GM21786 (cell line): ENCODE data around the gene DNAJC11.

ENCODE experiments used
- ATAC-seq: cut with Tn5 transposase; IDR thresholded peaks from one replicate; pipeline ENCODE4 v1.9.1; 2021; ENCODE audit not compliant: unreplicated experiment

Gene DNAJC11

DNA sequence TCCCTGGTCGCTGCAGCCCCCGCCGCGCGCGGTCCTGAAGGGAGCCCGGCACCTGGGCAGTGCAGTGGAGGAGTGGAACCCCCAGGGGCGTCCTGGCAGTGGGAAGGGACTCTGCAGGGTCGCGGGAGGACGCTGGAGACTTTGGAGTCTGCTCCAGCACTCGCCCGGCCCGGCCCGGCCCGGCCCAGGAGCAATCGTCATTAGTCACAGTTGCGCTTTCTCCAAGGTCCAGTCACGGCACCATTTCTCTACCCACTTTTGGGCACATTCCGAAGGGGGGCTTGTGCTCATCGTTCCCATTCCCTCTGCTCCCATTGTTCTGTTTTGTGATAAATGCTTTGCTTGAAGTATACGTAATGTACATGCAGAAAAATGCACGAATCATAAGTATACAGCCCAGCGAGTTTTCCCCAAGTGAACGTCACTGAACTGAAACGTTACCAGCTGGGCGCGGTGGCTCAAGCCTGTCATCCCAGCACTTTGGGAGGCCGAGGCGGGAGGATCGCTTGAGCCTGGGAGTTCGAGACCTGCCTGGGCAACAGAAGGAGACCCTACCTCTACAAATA, 75.9 kb downstream of the DNAJC11 start:
- peak; percentile 4 for ATAC-seq

GRCh38 chr1:6624710-6625583, 76.7 kb downstream of the DNAJC11 start, which contains the start of gene THAP3:
TSS of gene THAP3 (plus strand) at chr1:6624868. CDS start at chr1:6625219, 351 bp downstream.
- ATAC-seq = peak; percentile 75

DNA sequence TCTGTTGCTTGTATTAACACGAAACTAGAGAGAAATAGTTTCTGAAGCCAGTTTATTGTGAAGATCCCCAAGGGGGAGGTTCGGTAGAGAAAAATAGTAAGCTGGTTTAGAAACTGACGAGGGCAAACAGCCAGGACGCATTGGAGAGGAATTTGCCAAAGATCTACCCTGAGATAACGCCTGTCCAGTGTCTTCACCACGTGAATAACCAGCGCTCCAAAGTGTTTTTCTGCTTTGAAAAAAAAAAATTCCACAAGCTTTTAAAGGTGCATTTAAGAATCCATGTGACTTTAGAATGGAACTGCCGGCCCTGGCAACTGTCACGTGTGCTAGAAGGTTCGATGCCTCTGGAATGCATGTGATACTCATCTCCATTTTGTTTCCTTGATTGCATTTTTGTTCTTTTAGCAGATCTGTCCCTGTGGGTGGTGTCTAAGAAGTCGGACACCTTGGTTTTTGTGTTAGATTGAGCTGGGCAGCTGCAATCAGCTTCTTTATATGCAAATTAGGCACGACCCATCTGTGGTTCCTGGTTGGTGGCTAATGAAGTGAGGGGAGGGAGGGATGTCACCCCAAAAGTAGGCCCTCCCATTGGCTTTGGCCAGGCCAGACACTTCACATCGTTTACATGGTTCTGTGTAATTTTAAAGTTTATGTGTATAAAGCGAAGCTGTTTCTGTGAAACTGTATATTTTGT, 78.2 kb downstream of the DNAJC11 start:
- no peak for ATAC-seq

- ATAC-seq = no peak
These were observed 79.0 kb downstream of the DNAJC11 start for GRCh38 chr1:6622396-6623152.

- no peak for ATAC-seq
These were observed 79.9 kb downstream of the DNAJC11 start for GRCh38 chr1:6621429-6622391.

GRCh38 chr1:6619045-6619444, 82.6 kb downstream of the DNAJC11 start:
- ATAC-seq = no peak

GRCh38 chr1:6614929-6615785, 86.5 kb downstream of the DNAJC11 start:
- no peak for ATAC-seq

- ATAC-seq = no peak
These were observed 87.3 kb downstream of the DNAJC11 start for GRCh38 chr1:6614019-6614928.

GRCh38 chr1:6613361-6614018, 88.1 kb downstream of the DNAJC11 start, which contains the start of gene PHF13:
TSS of gene PHF13 (plus strand) at chr1:6613731. CDS start at chr1:6614067, 336 bp downstream.
- ATAC-seq = peak; percentile 85

DNA sequence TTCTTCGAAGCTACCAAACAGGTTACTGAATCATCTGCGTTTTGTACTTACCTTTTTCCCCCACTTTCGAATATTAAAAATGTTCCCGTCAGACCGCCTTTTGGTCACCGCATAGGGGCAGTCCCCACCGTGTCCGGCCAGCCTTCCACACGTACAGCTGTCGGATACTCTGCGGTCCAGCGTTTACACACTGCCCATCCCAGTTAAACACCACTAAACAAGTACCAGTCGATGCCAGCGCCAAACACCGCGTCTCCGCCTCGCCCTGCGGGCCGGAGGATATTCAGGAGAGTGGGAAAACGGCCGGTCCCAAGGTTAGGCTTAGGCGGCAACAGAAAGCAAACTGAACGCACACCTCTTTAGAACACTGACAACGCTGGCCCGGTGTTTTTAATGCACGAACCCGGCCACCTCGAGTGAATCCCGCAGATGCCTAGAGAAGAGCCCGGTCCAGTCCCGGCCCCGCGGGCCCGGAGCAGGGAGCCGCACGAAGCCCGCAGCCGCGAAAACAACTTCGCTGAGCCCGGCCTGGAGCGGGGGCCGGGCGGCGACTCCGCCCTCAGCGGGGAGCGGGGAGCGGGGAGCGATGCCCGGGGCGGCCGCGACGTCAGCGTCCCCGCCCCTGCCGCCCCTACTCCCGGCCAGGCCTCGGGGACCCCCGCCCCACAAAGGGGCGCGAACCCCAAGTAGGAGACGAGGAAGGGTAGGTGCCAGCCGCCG, 88.8 kb downstream of the DNAJC11 start:
- ATAC-seq = peak; percentile 28

DNA sequence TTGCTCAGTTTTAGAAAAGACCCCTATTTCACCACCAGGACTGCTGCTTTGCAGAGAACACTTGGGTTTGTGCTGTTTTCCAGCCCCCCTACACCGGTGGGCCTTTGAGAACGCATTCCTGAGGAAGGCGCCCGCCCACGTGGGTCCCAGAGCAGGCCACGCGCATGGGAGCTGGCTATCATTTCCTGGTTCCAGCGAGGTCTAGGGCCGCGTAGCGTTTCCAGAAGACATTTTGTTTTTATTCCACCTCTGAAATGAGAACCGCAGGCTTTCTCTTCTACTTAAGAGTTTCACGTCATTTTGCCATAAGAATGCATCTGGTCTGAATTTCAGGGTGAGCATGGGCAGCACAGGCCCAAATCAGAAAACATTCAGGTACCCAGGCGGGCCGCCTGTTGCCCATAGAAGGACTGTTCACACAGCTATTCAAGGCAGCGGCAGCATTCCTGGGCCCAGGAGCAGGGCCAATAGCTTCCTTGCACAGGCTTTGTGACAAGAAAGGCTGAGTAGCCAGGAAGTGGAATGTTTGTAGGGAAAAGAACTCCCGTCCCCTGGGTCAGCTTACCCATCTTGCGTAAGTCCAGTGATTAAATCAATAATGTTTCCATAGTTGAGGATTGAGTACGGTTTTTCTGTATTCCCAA, 97.6 kb downstream of the DNAJC11 start:
- ATAC-seq = no peak

DNA sequence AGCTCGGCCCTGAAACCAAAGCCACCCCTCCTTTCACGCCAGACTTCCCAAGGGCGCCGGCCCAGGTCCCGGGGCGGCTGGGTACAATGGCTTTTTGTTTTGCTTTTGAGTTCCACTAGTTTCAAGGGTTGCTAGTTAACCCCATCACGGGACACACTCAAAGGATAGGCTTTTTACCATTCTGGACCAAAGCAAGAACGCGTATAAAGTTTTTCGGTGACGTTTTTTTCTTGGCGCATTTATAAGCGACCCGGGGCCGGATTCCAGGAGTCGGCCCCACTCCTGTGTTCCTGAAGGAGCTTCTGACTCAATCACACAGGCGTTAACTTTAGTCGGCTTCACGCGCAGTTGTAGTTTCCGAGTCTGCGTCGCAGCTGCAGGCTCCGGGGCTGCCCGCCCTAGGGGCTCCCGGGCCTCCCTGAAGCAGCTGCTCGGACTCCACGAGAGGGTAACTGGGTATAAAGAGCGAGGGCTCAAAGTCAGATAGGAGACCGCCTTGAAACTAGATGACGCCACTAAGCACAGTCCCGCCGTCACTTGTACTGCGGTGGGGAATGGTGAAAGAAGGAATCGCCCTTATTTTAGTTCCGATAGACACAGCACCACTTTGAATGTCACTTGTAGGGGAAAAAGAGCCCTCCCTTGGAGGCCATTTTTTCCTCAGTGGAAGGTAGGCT, 98.2 kb downstream of the DNAJC11 start:
- peak; percentile 23 for ATAC-seq

DNA sequence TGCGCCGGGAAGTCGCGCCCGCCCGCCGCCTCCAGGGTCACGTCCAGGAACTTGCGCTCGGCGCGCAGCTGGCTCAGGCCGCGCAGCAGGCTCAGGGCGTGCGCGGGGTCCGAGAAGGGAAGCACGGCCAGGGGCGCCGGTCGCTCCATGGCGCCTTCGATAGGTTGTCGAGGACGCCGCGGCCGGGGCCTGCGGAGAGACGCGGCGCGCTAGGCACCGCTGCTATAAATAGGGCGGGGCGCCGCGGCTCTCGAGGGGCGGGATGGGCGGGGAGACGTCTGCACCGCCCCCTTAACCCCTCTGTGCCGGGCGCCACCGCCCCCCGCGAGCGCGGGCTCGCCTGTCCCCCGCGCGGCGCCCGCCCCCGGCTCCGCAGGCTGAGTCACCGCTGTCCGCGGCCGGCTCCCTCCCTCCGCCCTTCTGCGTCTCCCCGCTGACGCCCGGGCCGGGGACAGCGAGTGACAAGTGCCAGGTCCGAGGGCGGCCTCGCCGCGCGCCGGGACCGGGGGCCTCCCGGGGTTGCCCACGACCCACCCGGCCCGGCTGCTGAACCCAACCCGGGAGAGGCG, 98.9 kb downstream of the DNAJC11 start, which contains the start of gene KLHL21:
Gene KLHL21 (minus strand): TSS at position 201 of the 569 bp plus-strand sequence. CDS start 52 bp downstream, at position 149.
- ATAC-seq = peak; percentile 41

GRCh38 chr1:6601923-6602668, 99.5 kb downstream of the DNAJC11 start:
- peak; percentile 25 for ATAC-seq
